Right lobe of liver (tissue), 6 donors: Measurements from ENCODE around the gene CDCA7L. TPM values are rescaled to one million over a fixed set of nuclear protein-coding genes. Genes with fewer than 3 reads are reported as not detected.

Experiments
- ATAC-seq, 4 donors: fragments of 200-7000 bp; cut with Tn5 transposase; one replicate each; pipeline ENCODE4 v1.9.1; 2020; ENCODE audit warnings: mild to moderate bottlenecking in 4 of 4, moderate library complexity in 4 of 4
- DNase-seq, 3 donors: peaks; one replicate each; pipeline ENCODE4 v3.0.0-alpha.2; 2020
- H3K27ac ChIP-seq, 3 donors: fragments of 200-600 bp; one replicate each; pipeline ENCODE4 v1.8.0; 2022
- H3K27me3 ChIP-seq, 2 donors: fragments of 200-600 bp; one replicate each; pipeline ENCODE4 v1.8.0; 2022
- H3K36me3 ChIP-seq, 4 donors: fragments of 200-600 bp; sonication (generic) in 1 of 4; one replicate each; pipeline versions ENCODE4 v1.5.1 to v1.8.0; 2017 to 2022; ENCODE audit warnings: control low read depth in 1 of 4
- H3K4me1 ChIP-seq, 4 donors: fragments of 200-600 bp; sonication (generic) in 1 of 4; one replicate each; pipeline versions ENCODE4 v1.5.1 to v1.8.0; 2017 to 2022; ENCODE audit warnings: control low read depth in 1 of 4
- H3K4me3 ChIP-seq, 3 donors: fragments of 200-600 bp; one replicate each; pipeline ENCODE4 v1.8.0; 2022
- H3K9me3 ChIP-seq, 4 donors: fragments of 200-600 bp; sonication (generic) in 1 of 4; one replicate each; pipeline versions ENCODE4 v1.5.1 to v1.8.0; 2017 to 2022; ENCODE audit warnings: control low read depth in 1 of 4
- POLR2A ChIP-seq: fragments of 450-650 bp; IDR thresholded peaks from one replicate; pipeline ENCODE4 v1.6.1; 2017; ENCODE audit warnings: antibody characterized with exemption, mild to moderate bottlenecking
- WGBS: methylation state at CpG from one replicate; pipeline ENCODE4 v1.1.6; 2018; ENCODE audit warnings: low coverage, low lambda C conversion rate; ENCODE audit not compliant: insufficient coverage; ENCODE audit errors: missing lambda C conversion rate; 5-methylcytosine and 5-hydroxymethylcytosine counted together
- intact Hi-C, 2 donors: fragments of 100-400 bp; cut with DNase I; formaldehyde crosslinking; loops; one replicate each; pipeline versions ENCODE4 v1.11.2 to v1.14.1; 2022
- total RNA-seq, 6 experiments: library from RNA; depleted of rRNA in 2 of 6; stranded (reverse); fragments of >200 nt in 2 of 6; fragmentation: NEBNext Ultra II Directional in 3 of 6; extraction: Animal tissue kit (Norgen Biotek cat#: 25700) in 3 of 6; gene quantifications; one replicate each; pipeline versions ENCODE4 v1.1.0 to v1.2.4, GENCODE V29; 2016 to 2023
- TF ChIP-seq, protein P1 (sequence below), 4 donors: fragments of 200-600 bp in 3 of 4; fragments of 450-650 bp in 1 of 4; IDR thresholded peaks; one replicate each; pipeline versions ENCODE4 v1.5.1 to v1.8.0; 2016 to 2022; ENCODE audit warnings: antibody characterized with exemption in 4 of 4, mild to moderate bottlenecking in 2 of 4
- donor health status: DM: no; HTN: yes; CAD: no.
- donor health status: DM: no; HTN: no; CAD: no.
- donor health status: DM: no; HTN: no; CAD: no.
- donor health status: DM: no; HTN: yes; CAD: no.
- donor health status: DM: no; HTN: yes; CAD: no.

The CDCA7L gene
- total RNA-seq, 6 experiments from 2014 or later: 3.3 to 6.0 (median 4.3) TPM

DNA sequence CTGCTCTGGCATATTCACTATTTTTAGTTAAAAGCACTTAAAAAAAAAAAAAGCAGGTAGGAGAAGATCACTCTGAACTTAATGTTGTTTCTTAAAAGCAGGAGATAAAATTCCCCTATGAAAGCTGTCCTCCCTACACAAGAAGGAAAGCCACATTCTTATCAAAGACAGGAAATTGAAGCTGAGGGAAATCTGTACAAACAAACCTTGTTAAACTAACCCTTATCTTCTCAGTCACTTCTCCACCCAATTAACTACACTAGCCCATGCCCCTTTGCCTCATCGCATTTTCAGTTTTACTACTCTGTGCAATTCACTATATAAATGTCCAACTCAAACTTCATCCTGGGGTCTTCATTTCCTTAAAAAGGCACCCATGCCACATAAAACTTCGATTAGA, 2.7 kb upstream of the CDCA7L start:
- intact Hi-C loops: no loop called here
- WGBS: 31% methylated on average over 2 of the region's 2 CpGs
- no peak for DNase-seq
- H3K4me1 ChIP-seq: peaks cover 0 to 13% (median 6%) of the 10 kb centered on the region in 4 donors
- TF ChIP-seq, protein P1, sequence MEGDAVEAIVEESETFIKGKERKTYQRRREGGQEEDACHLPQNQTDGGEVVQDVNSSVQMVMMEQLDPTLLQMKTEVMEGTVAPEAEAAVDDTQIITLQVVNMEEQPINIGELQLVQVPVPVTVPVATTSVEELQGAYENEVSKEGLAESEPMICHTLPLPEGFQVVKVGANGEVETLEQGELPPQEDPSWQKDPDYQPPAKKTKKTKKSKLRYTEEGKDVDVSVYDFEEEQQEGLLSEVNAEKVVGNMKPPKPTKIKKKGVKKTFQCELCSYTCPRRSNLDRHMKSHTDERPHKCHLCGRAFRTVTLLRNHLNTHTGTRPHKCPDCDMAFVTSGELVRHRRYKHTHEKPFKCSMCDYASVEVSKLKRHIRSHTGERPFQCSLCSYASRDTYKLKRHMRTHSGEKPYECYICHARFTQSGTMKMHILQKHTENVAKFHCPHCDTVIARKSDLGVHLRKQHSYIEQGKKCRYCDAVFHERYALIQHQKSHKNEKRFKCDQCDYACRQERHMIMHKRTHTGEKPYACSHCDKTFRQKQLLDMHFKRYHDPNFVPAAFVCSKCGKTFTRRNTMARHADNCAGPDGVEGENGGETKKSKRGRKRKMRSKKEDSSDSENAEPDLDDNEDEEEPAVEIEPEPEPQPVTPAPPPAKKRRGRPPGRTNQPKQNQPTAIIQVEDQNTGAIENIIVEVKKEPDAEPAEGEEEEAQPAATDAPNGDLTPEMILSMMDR (IDR thresholded peaks at IDR 0.05): no peak
- TF ChIP-seq POLR2A: no peak
- H3K27ac ChIP-seq: no peak overlapping the region
- no peak for ATAC-seq
- H3K4me3 ChIP-seq: no peak overlapping the region
- H3K9me3 ChIP-seq: no peaks in the 10 kb centered on the region
- no peaks in the 10 kb centered on the region for H3K36me3 ChIP-seq
- no peaks in the 10 kb centered on the region for H3K27me3 ChIP-seq

DNA sequence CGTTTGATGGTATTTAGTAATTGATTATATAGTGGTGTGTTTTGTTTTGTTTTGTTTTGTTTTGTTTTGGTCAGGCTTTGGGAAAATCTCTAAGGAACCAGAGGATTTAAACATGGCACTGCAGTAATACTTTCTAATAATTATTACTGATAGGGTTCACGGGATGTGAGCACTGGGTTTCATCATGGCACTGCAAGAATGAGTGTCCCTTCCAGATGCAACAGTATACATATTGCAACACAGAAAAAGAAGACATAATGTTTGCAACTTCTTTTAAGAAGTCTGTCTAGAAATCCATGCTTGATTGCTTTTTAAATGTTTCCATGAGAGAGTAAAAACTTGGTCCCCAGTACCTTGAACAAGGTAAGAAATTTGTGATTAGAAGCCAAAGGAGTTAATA, 2.2 kb upstream of the CDCA7L start:
- Histone ChIP-seq H3K4me1 (peaks cover 0 to 13% (median 6%) of the 10 kb centered on the region in 4 donors), H3K4me3 (no peak overlapping the region), H3K27ac (no peak overlapping the region), H3K27me3 (no peaks in the 10 kb centered on the region), H3K36me3 (no peaks in the 10 kb centered on the region), H3K9me3 (no peaks in the 10 kb centered on the region)
- intact Hi-C loops: no loop called here
- ATAC-seq: no peak
- no peak for DNase-seq
- WGBS: 50% methylated on average over 2 of the region's 2 CpGs
- no peak for TF ChIP-seq POLR2A
- TF ChIP-seq, protein P1 (IDR thresholded peaks at IDR 0.05): no peak

DNA sequence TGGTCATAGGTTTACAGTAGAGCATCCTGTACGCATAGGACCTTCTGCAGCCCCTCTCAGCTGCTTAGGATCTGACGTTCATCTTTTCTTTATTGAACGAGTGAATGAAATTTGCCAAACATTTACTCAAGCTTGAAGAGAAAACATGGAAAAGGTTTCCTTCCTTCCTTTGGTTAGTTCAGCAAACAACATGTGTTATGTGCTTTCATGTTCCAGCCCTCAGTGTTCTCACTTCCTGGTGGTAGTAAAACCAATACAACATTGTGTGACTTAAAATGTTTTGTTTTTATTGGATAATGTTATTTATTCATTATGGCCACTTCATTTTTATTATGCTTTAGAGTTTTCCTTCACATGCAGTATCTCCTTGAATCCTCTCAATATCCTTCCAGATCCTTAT, 1.4 kb upstream of the CDCA7L start:
- 31% methylated on average over 2 of the region's 3 CpGs for WGBS
- ATAC-seq (no peak), DNase-seq (no peak)
- H3K4me3 ChIP-seq: no peak overlapping the region
- TF ChIP-seq, protein P1 (IDR thresholded peaks at IDR 0.05): no peak
- TF ChIP-seq POLR2A: no peak
- intact Hi-C loops: no loop called here
- H3K27me3 ChIP-seq: no peaks in the 10 kb centered on the region
- no peaks in the 10 kb centered on the region for H3K36me3 ChIP-seq
- no peaks in the 10 kb centered on the region for H3K9me3 ChIP-seq
- H3K4me1 ChIP-seq: peaks cover 0 to 13% (median 6%) of the 10 kb centered on the region in 4 donors
- no peak overlapping the region for H3K27ac ChIP-seq

DNA sequence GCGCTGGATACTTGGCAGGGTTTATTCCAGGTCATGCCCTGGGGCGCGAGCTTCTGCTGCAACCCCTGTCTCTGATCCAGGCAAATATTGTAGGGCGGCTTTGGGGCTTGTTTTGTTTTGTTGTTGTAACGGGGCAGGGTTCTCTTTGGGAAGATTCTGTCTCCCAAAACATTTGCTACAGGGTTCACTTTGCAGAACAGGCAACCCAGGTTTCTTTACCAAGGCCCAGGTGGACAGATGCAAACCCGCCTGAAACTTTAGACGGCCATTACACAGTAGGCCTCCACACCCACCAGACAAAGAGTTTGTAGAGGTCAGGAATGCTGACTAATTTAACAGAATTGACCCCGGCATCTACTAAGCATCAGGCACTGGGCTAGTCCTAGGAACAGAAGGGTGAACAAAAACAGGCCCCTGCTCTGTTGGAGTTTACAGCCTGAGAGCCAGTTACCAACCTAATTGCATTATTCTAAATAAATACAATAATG, 567 bp upstream of the CDCA7L start:
- H3K4me3 ChIP-seq: peak overlapping the region; percentile 60 to 78 (median 65)
- TF ChIP-seq, protein P1 (IDR thresholded peaks at IDR 0.05): no peak
- TF ChIP-seq POLR2A: no peak
- H3K4me1 ChIP-seq: peaks cover 0 to 13% (median 6%) of the 10 kb centered on the region in 4 donors
- H3K27me3 ChIP-seq: no peaks in the 10 kb centered on the region
- H3K9me3 ChIP-seq: no peaks in the 10 kb centered on the region
- intact Hi-C loops: no loop called here
- WGBS: 23% methylated on average over 6 of the region's 8 CpGs
- no peaks in the 10 kb centered on the region for H3K36me3 ChIP-seq
- no peak for DNase-seq
- H3K27ac ChIP-seq: peak overlapping the region in 2 of 3 donors; percentile 91 to 92
- no peak for ATAC-seq
